ENCODE data around the gene ARHGAP24. TPM values are rescaled to one million over a fixed set of nuclear protein-coding genes. Genes with fewer than 3 reads are reported as not detected.

Gene ARHGAP24
- total RNA-seq, 2 experiments from 2014 or later, result 0.28 TPM; not detected in 1

- no peaks in the 10 kb centered on the region for H3K4me1 Mint-ChIP-seq
- no peak for ATAC-seq (ENCODE audit: low read depth)
- POLR2A ChIA-PET, result no interaction called here
Observed at GRCh38 chr4:85979276-85979675, 504.3 kb downstream of the ARHGAP24 start.

GRCh38 chr4:85986266-85986665 is 511.3 kb downstream of the ARHGAP24 start:
- Mint-ChIP-seq H3K9me3 (no peaks in the 10 kb centered on the region), H3K27me3 (no peaks in the 10 kb centered on the region), H3K4me1 (no peaks in the 10 kb centered on the region), H3K36me3 (no peaks in the 10 kb centered on the region), H3K27ac (no peak overlapping the region), H3K4me3 (no peak overlapping the region)
- POLR2A ChIA-PET, result no interaction called here
- DNase-seq (no peak), ATAC-seq (ENCODE audit: low read depth) (no peak)

More at GRCh38 chr4:85979276-85979675, 504.3 kb downstream of the ARHGAP24 start:
- Mint-ChIP-seq H3K4me3 (no peak overlapping the region), H3K27ac (no peak overlapping the region), H3K36me3 (no peaks in the 10 kb centered on the region), H3K9me3 (no peaks in the 10 kb centered on the region), H3K27me3 (no peaks in the 10 kb centered on the region)
- no peak for DNase-seq

- no peak for ATAC-seq (ENCODE audit: low read depth)
Observed at GRCh38 chr4:85993641-85994040, 518.7 kb downstream of the ARHGAP24 start.

GRCh38 chr4:85994576-85994975 is 519.6 kb downstream of the ARHGAP24 start:
- no peaks in the 10 kb centered on the region for H3K9me3 Mint-ChIP-seq
- no peak for ATAC-seq (ENCODE audit: low read depth)

More at GRCh38 chr4:85993641-85994040, 518.7 kb downstream of the ARHGAP24 start:
- Mint-ChIP-seq H3K4me1 (no peaks in the 10 kb centered on the region), H3K9me3 (no peaks in the 10 kb centered on the region), H3K27me3 (no peaks in the 10 kb centered on the region), H3K27ac (no peak overlapping the region), H3K4me3 (no peak overlapping the region), H3K36me3 (no peaks in the 10 kb centered on the region)
- no peak for DNase-seq
- POLR2A ChIA-PET, result no interaction called here

GRCh38 chr4:85995361-85995760 is 520.4 kb downstream of the ARHGAP24 start:
- Mint-ChIP-seq H3K4me1 (no peaks in the 10 kb centered on the region), H3K27me3 (no peaks in the 10 kb centered on the region), H3K27ac (no peak overlapping the region), H3K4me3 (no peak overlapping the region), H3K36me3 (no peaks in the 10 kb centered on the region), H3K9me3 (no peaks in the 10 kb centered on the region)
- DNase-seq (no peak), ATAC-seq (ENCODE audit: low read depth) (no peak)
- POLR2A ChIA-PET, result no interaction called here

More at GRCh38 chr4:85994576-85994975, 519.6 kb downstream of the ARHGAP24 start:
- POLR2A ChIA-PET, result no interaction called here
- DNase-seq, result no peak
- Mint-ChIP-seq H3K4me3 (no peak overlapping the region), H3K4me1 (no peaks in the 10 kb centered on the region), H3K36me3 (no peaks in the 10 kb centered on the region), H3K27ac (no peak overlapping the region), H3K27me3 (no peaks in the 10 kb centered on the region)

- no peaks in the 10 kb centered on the region for H3K4me1 Mint-ChIP-seq
Observed at GRCh38 chr4:86001591-86001990, 526.6 kb downstream of the ARHGAP24 start.

GRCh38 chr4:86004030-86004429 is 529.1 kb downstream of the ARHGAP24 start:
- no peaks in the 10 kb centered on the region for H3K27me3 Mint-ChIP-seq
- H3K36me3 Mint-ChIP-seq, result no peaks in the 10 kb centered on the region
- H3K4me3 Mint-ChIP-seq, result no peak overlapping the region
- H3K27ac Mint-ChIP-seq, result no peak overlapping the region
- no peak for DNase-seq
- no peak for ATAC-seq (ENCODE audit: low read depth)
- peaks cover 1% of the 10 kb centered on the region for H3K9me3 Mint-ChIP-seq
- POLR2A ChIA-PET, result no interaction called here
- H3K4me1 Mint-ChIP-seq, result no peaks in the 10 kb centered on the region

More at GRCh38 chr4:86001591-86001990, 526.6 kb downstream of the ARHGAP24 start:
- no peak overlapping the region for H3K27ac Mint-ChIP-seq
- no peak overlapping the region for H3K4me3 Mint-ChIP-seq
- H3K27me3 Mint-ChIP-seq, result no peaks in the 10 kb centered on the region
- DNase-seq (no peak), ATAC-seq (ENCODE audit: low read depth) (no peak)
- peaks cover 1% of the 10 kb centered on the region for H3K9me3 Mint-ChIP-seq
- POLR2A ChIA-PET, result no interaction called here
- H3K36me3 Mint-ChIP-seq, result no peaks in the 10 kb centered on the region

- DNase-seq (no peak), ATAC-seq (ENCODE audit: low read depth) (no peak)
- Mint-ChIP-seq H3K4me3 (no peak overlapping the region), H3K27ac (no peak overlapping the region), H3K4me1 (no peaks in the 10 kb centered on the region), H3K27me3 (no peaks in the 10 kb centered on the region), H3K36me3 (no peaks in the 10 kb centered on the region), H3K9me3 (peaks cover 1% of the 10 kb centered on the region)
- POLR2A ChIA-PET, result no interaction called here
Observed at GRCh38 chr4:86006057-86006456, 531.1 kb downstream of the ARHGAP24 start.

GRCh38 chr4:86007042-86007441 is 532.1 kb downstream of the ARHGAP24 start:
- H3K27me3 Mint-ChIP-seq, result no peaks in the 10 kb centered on the region
- DNase-seq (no peak), ATAC-seq (ENCODE audit: low read depth) (no peak)
- no peaks in the 10 kb centered on the region for H3K36me3 Mint-ChIP-seq
- no peak overlapping the region for H3K4me3 Mint-ChIP-seq
- no peak overlapping the region for H3K27ac Mint-ChIP-seq
- H3K4me1 Mint-ChIP-seq, result no peaks in the 10 kb centered on the region
- POLR2A ChIA-PET, result no interaction called here
- peaks cover 1% of the 10 kb centered on the region for H3K9me3 Mint-ChIP-seq

GRCh38 chr4:86011117-86011516 is 536.2 kb downstream of the ARHGAP24 start:
- ATAC-seq (ENCODE audit: low read depth) (no peak), DNase-seq (no peak)
- H3K27ac Mint-ChIP-seq, result no peak overlapping the region
- H3K4me1 Mint-ChIP-seq, result no peaks in the 10 kb centered on the region
- H3K27me3 Mint-ChIP-seq, result no peaks in the 10 kb centered on the region
- POLR2A ChIA-PET, result no interaction called here
- no peak overlapping the region for H3K4me3 Mint-ChIP-seq
- no peaks in the 10 kb centered on the region for H3K36me3 Mint-ChIP-seq
- no peaks in the 10 kb centered on the region for H3K9me3 Mint-ChIP-seq

- Mint-ChIP-seq H3K9me3 (no peaks in the 10 kb centered on the region), H3K36me3 (no peaks in the 10 kb centered on the region), H3K27ac (no peak overlapping the region), H3K4me3 (no peak overlapping the region), H3K4me1 (no peaks in the 10 kb centered on the region), H3K27me3 (no peaks in the 10 kb centered on the region)
- POLR2A ChIA-PET, result no interaction called here
- no peak for DNase-seq
- ATAC-seq (ENCODE audit: low read depth), result no peak
Observed at GRCh38 chr4:86013621-86014020, 538.7 kb downstream of the ARHGAP24 start.

GRCh38 chr4:86014599-86014998 is 539.6 kb downstream of the ARHGAP24 start:
- Mint-ChIP-seq H3K27ac (no peak overlapping the region), H3K4me1 (no peaks in the 10 kb centered on the region), H3K36me3 (no peaks in the 10 kb centered on the region), H3K4me3 (no peak overlapping the region), H3K27me3 (no peaks in the 10 kb centered on the region), H3K9me3 (no peaks in the 10 kb centered on the region)
- POLR2A ChIA-PET, result no interaction called here
- DNase-seq (no peak), ATAC-seq (ENCODE audit: low read depth) (no peak)

- ATAC-seq (ENCODE audit: low read depth) (no peak), DNase-seq (no peak)
- Mint-ChIP-seq H3K4me1 (no peaks in the 10 kb centered on the region), H3K36me3 (no peaks in the 10 kb centered on the region), H3K4me3 (no peak overlapping the region), H3K27ac (no peak overlapping the region), H3K27me3 (no peaks in the 10 kb centered on the region), H3K9me3 (no peaks in the 10 kb centered on the region)
- POLR2A ChIA-PET, result no interaction called here
Observed at GRCh38 chr4:86015412-86016350, 540.7 kb downstream of the ARHGAP24 start.

GRCh38 chr4:86019362-86019761 is 544.4 kb downstream of the ARHGAP24 start:
- Mint-ChIP-seq H3K27ac (no peak overlapping the region), H3K27me3 (no peaks in the 10 kb centered on the region), H3K4me1 (no peaks in the 10 kb centered on the region), H3K9me3 (no peaks in the 10 kb centered on the region), H3K36me3 (no peaks in the 10 kb centered on the region), H3K4me3 (no peak overlapping the region)
- ATAC-seq (ENCODE audit: low read depth) (no peak), DNase-seq (no peak)
- POLR2A ChIA-PET, result no interaction called here

Data from activated naive CD8-positive, alpha-beta T cell treated with anti-CD3 and anti-CD28 coated beads, Interleukin-2, amount 10 ng/mL, durations not matched to agents 7 days and 5 days (primary cell).